Measurements from ENCODE around the gene ACVR1C. TPM values are rescaled to one million over a fixed set of nuclear protein-coding genes. Genes with fewer than 3 reads are reported as not detected.

Gene ACVR1C
- total and polyA plus RNA-seq, 2 of the 4 experiments (the other 2 are of a cell fraction): 0.07 to 0.18 TPM

- dilution Hi-C loops (cut with HindIII; ENCODE audit: low sequenced_read_pairs, unreplicated experiment): no loop called here
- H3K23ac ChIP-seq (ENCODE audit: low read depth, low read length): no peak overlapping the region
- no peak overlapping the region for H3K4me3 ChIP-seq (ENCODE audit: insufficient read depth, low read depth, low read length)
- H2BK5ac ChIP-seq (ENCODE audit: low read depth, low read length, poor library complexity, severe bottlenecking): no peak overlapping the region
- H3K27me3 ChIP-seq (ENCODE audit: control insufficient read depth, insufficient read depth, low read length): no peaks in the 10 kb centered on the region
- H2AFZ ChIP-seq (replicated peaks; ENCODE audit: low read length, poor library complexity): no peak overlapping the region
- no peak overlapping the region for H3K4ac ChIP-seq (ENCODE audit: low read depth, low read length)
- BruUV-seq (replicated peaks): no TSS peak
- no peak overlapping the region for H2AK5ac ChIP-seq (ENCODE audit: low read depth, low read length)
- POLR2A ChIA-PET (ENCODE audit: unreplicated experiment): no interaction called here
- no peaks in the 10 kb centered on the region for H3K79me1 ChIP-seq (ENCODE audit: low read depth in 1 of 2, low read length in 2 of 2)
- no peak overlapping the region for H3K14ac ChIP-seq (replicated peaks; ENCODE audit: low read depth, low read length)
- no peak overlapping the region for H3K4me2 ChIP-seq (ENCODE audit: low read depth, low read length)
- no peak overlapping the region for H4K8ac ChIP-seq (ENCODE audit: low read depth in 2 of 2, low read length in 2 of 2)
- H3K18ac ChIP-seq (ENCODE audit: low read depth, low read length): no peak overlapping the region
- H3K56ac ChIP-seq (ENCODE audit: extremely low read depth, insufficient read depth, low read length): no peak overlapping the region
- no peaks in the 10 kb centered on the region for H4K20me1 ChIP-seq (ENCODE audit: insufficient read depth, low read length)
- no peak overlapping the region for H2BK15ac ChIP-seq (ENCODE audit: low read depth, low read length)
- DNase-seq (no peak), ATAC-seq (ENCODE audit: low read depth) (no peak)
- H3K9ac ChIP-seq (ENCODE audit: low read depth, low read length): no peak overlapping the region
- no peaks in the 10 kb centered on the region for H3K36me3 ChIP-seq (ENCODE audit: control insufficient read depth, insufficient read depth, low read length)
- no peak overlapping the region for H2BK120ac ChIP-seq (ENCODE audit: low read depth, low read length)
- no peak overlapping the region for H2BK20ac ChIP-seq (ENCODE audit: low read depth, low read length)
- no peaks in the 10 kb centered on the region for H3K9me3 ChIP-seq (ENCODE audit: control insufficient read depth, insufficient read depth, low read length)
- H2AK9ac ChIP-seq (replicated peaks; ENCODE audit: low read depth, low read length, poor library complexity): no peak overlapping the region
- TF ChIP-seq MAFK (IDR thresholded peaks at IDR 0.05; ENCODE audit: low read depth, low read length): no peak
- TF ChIP-seq ELK1 (IDR thresholded peaks at IDR 0.05; ENCODE audit: borderline replicate concordance, low read depth, low read length): no peak
- no peak for TF ChIP-seq CTCF (conservative IDR thresholded peaks at IDR 0.05; ENCODE audit: low read depth, low read length)
- TF ChIP-seq CHD1 (IDR thresholded peaks at IDR 0.05; ENCODE audit: low read depth, low read length): no peak
- no peaks in the 10 kb centered on the region for H3K9me1 ChIP-seq (ENCODE audit: insufficient read depth, low read length)
- CTCF ChIA-PET: no interaction called here
- in situ Hi-C loops (cut with MboI; ENCODE audit: low sequenced_read_pairs): no loop called here
- 60% methylated on average over 1 of the region's 10 CpGs; no CpG with 5 or more reads in 1 of the 2 experiments for WGBS, 2 experiments (ENCODE audit: extremely low coverage in 2 of 2, insufficient read length in 1 of 2)
- H3K27ac ChIP-seq (ENCODE audit: insufficient read depth, low read length): no peak overlapping the region
- no peak overlapping the region for H4K91ac ChIP-seq (ENCODE audit: insufficient read depth, low read depth, low read length)
- no peaks in the 10 kb centered on the region for H3K4me1 ChIP-seq (ENCODE audit: control insufficient read depth, insufficient read depth, low read length)
- intact Hi-C loops (cut with micrococcal nuclease): no loop called here
- no peak overlapping the region for H4K5ac ChIP-seq (ENCODE audit: low read depth, low read length)
Observed at GRCh38 chr2:157672129-157672528, 43.5 kb upstream of the ACVR1C start.

Measured in IMR-90 (cell line).